A673 (cell line): ENCODE data around the gene DISP3. TPM values are rescaled to one million over a fixed set of nuclear protein-coding genes. Genes with fewer than 3 reads are reported as not detected.

Experiments used
- BruUV-seq: library from RNA; stranded (reverse); fragments of 400-500 nt; replicated peaks from 2 replicates; lab custom pipeline; 2021; lab: Mats Ljungman, UMichigan
- CTCF ChIA-PET: fragments of 300-600 bp; sonication (Branson Sonifier 250); formaldehyde crosslinking; loops from one replicate; lab custom pipeline; 2022; ENCODE audit warnings: antibody characterized with exemption; lab: Charles Lee
- POLR2A ChIA-PET: fragments of 300-600 bp; sonication (Branson Sonifier 250); formaldehyde crosslinking; loops from one replicate; lab custom pipeline; 2022; ENCODE audit warnings: antibody characterized with exemption; ENCODE audit not compliant: low non-redundant PET; lab: Charles Lee
- DNase-seq: peaks from one replicate; pipeline ENCODE4 v3.0.0-alpha.2; 2015; ENCODE audit warnings: low spot score
- H3K27ac ChIP-seq: fragments of 200-600 bp; sonication (generic); 2 replicates; pipeline ENCODE4 v1.5.1; 2016; ENCODE audit warnings: mixed run types, low read depth, mild to moderate bottlenecking, mixed read lengths, antibody characterized with exemption, low read length; ENCODE audit not compliant: poor library complexity, severe bottlenecking
- H3K27me3 ChIP-seq: fragments of 200-600 bp; sonication (generic); replicated peaks from 2 replicates; pipeline ENCODE4 v1.6.1; 2017; ENCODE audit warnings: mixed run types, low read depth, mild to moderate bottlenecking, mixed read lengths, antibody characterized with exemption, low read length; ENCODE audit not compliant: insufficient read depth, poor library complexity
- H3K36me3 ChIP-seq: fragments of 200-600 bp; sonication (generic); 2 replicates; pipeline ENCODE4 v1.6.1; 2016; ENCODE audit warnings: mixed run types, mild to moderate bottlenecking, mixed read lengths, antibody characterized with exemption, low read length; ENCODE audit not compliant: insufficient read depth, poor library complexity, severe bottlenecking
- H3K4me1 ChIP-seq: fragments of 200-600 bp; sonication (generic); 2 replicates; pipeline ENCODE4 v1.6.1; 2017; ENCODE audit warnings: mixed run types, mild to moderate bottlenecking, mixed read lengths, antibody characterized with exemption, low read length; ENCODE audit not compliant: insufficient read depth, poor library complexity, severe bottlenecking
- H3K4me3 ChIP-seq: fragments of 200-600 bp; sonication (generic); 2 replicates; pipeline ENCODE4 v1.5.1; 2016; ENCODE audit warnings: low read depth, mixed run types, mild to moderate bottlenecking, mixed read lengths, low read length; ENCODE audit not compliant: poor library complexity, severe bottlenecking
- H3K9me3 ChIP-seq: fragments of 200-600 bp; sonication (generic); 2 replicates; pipeline ENCODE4 v1.6.1; 2016; ENCODE audit warnings: mixed run types, low read depth, mild to moderate bottlenecking, mixed read lengths, antibody characterized with exemption, low read length; ENCODE audit not compliant: poor library complexity, severe bottlenecking
- EZH2 ChIP-seq: fragments of 200-600 bp; sonication (generic); IDR thresholded peaks from 2 replicates; pipeline ENCODE4 v1.6.1; 2017; ENCODE audit warnings: borderline replicate concordance, low read depth, mild to moderate bottlenecking, mixed read lengths, antibody characterized with exemption, low read length; ENCODE audit not compliant: poor library complexity, severe bottlenecking
- intact Hi-C: fragments of 100-400 bp; cut with micrococcal nuclease; formaldehyde crosslinking; loops from one replicate; pipeline ENCODE4 v1.10.0; 2022; ENCODE audit not compliant: unreplicated experiment
- total RNA-seq: library from RNA; stranded (reverse); gene quantifications from 2 replicates; pipeline ENCODE4 v1.2.3, GENCODE V29; 2021
- TF ChIP-seq, protein P1 (sequence below): fragments of 300-800, 200-600 bp; sonication (generic); conservative IDR thresholded peaks from 2 replicates; pipeline ENCODE4 v1.5.1; 2017; ENCODE audit warnings: low read depth, mild to moderate bottlenecking, antibody characterized with exemption, low read length, moderate library complexity, mixed read lengths

DISP3 gene
- total RNA-seq, 1 experiment from 2014 or later, result 0.49 TPM

DNA sequence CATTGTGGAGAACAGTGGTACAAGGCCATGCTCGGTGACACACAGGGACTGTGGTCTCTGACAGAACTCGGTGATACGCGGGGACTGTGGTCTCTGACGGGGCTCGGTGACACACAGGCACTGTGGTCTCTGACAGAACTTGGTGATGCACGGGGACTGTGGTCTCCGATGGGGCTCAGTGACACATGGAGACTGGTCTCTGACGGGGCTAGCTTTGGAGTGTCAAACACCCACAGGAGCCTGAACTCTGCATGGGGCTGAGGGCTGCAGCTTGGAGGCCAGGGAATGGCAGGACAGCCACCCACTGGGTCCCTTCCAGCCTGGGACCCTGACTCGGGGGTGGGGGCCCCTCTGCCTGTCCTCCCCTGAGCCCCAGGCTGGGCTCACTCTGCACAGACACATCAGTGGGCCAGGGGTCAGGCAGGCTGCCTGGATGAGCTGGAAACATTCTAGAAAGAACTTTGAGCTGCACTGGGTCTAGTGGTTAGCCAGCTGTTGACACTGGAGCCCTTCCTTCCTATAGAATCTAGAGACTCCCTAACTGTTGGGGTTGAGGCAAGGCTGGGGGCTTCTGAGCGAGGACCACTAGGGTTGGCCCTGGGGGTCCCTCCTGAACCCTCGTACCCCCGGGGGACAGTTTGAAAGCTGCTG, 49.8 kb downstream of the DISP3 start:
- TF ChIP-seq, protein P1, sequence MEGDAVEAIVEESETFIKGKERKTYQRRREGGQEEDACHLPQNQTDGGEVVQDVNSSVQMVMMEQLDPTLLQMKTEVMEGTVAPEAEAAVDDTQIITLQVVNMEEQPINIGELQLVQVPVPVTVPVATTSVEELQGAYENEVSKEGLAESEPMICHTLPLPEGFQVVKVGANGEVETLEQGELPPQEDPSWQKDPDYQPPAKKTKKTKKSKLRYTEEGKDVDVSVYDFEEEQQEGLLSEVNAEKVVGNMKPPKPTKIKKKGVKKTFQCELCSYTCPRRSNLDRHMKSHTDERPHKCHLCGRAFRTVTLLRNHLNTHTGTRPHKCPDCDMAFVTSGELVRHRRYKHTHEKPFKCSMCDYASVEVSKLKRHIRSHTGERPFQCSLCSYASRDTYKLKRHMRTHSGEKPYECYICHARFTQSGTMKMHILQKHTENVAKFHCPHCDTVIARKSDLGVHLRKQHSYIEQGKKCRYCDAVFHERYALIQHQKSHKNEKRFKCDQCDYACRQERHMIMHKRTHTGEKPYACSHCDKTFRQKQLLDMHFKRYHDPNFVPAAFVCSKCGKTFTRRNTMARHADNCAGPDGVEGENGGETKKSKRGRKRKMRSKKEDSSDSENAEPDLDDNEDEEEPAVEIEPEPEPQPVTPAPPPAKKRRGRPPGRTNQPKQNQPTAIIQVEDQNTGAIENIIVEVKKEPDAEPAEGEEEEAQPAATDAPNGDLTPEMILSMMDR, result no peak
- no peak for TF ChIP-seq EZH2
- ChIA-PET POLR2A (interaction anchor here (0.6 kb wide), 1 partner anchor 275 kb away, joined by 3 read pairs; no protein-coding TSS in a partner anchor), CTCF (no interaction called here)
- Histone ChIP-seq H3K4me3 (no peak overlapping the region), H3K27ac (no peak overlapping the region), H3K36me3 (no peaks in the 10 kb centered on the region), H3K27me3 (peaks cover 4% of the 10 kb centered on the region), H3K9me3 (no peaks in the 10 kb centered on the region), H3K4me1 (no peaks in the 10 kb centered on the region)
- intact Hi-C loops, result no loop called here
- BruUV-seq, result no TSS peak
- no peak for DNase-seq

DNA sequence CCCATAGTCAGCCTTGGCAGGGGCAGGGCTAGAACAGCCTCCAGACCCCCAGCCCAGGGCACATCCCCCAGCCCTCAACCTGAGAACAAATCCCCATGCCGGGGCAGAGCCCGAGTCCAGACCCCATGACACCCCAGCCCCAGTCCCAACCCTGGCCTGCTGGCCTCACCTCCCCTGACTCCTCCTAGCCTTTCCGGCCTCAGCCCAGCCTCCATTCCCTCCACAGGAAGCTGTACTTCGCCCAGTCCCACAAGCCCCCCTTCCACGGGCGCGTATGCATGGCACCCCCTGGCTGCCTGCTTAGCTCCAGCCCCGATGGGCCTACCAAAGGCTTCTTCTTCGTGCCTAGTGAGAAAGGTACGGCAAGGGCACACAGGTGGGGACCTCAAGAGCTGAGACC, 50.4 kb downstream of the DISP3 start:
- no peak for TF ChIP-seq EZH2
- TF ChIP-seq, protein P1, result no peak
- Histone ChIP-seq H3K27ac (no peak overlapping the region), H3K36me3 (no peaks in the 10 kb centered on the region), H3K4me1 (no peaks in the 10 kb centered on the region), H3K9me3 (no peaks in the 10 kb centered on the region), H3K4me3 (no peak overlapping the region), H3K27me3 (peaks cover 4% of the 10 kb centered on the region)
- CTCF ChIA-PET, result no interaction called here
- BruUV-seq, result no TSS peak
- DNase-seq, result no peak
- intact Hi-C loops, result no loop called here
- POLR2A ChIA-PET, result no interaction called here

DNA sequence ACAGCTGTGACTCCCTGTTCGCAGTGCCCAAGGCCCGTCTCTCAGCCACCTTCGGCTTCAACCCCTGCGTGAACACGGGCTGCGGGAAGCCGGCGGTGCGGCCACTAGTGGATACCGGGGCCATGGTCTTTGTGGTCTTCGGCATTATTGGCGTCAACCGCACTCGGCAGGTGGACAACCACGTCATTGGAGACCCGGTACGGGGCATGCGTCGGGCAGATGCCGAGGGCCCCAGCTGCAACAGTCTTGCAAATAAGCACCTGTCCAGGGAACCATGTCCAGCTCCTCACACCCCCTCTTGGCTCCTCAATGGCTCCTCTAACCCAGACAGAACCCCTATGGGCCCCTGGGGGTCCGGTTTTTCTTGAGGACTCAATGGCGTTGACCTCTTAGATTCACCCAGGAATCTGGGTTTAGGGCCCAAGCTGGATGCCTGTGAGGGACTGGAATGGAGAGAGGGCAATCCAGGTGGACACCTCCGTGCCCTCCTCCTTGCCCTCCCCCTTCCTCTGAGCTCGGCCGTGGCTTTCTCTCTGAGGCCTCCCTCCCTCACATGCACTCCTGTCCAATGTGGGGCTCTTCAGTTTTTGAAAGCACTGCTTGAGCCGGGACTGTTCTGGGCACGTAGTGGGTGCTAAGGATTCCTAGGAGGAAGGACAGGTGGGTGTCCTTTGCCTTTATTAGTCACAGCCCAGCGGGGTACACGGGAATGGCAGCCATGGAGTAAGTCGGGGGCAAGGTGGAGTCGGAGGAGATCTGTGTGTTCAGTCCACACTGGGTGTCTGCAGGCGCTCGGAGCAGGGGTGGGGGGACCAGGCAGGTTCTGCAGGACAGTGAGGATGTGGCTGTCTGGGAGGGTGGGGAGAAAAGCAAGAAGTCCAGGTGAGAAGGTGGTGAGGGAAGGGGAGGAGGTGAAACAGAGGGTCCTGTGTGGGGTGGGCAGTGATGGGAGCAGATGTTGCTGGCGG, 51.1 kb downstream of the DISP3 start:
- Histone ChIP-seq H3K9me3 (no peaks in the 10 kb centered on the region), H3K27ac (no peak overlapping the region), H3K4me1 (no peaks in the 10 kb centered on the region), H3K36me3 (no peaks in the 10 kb centered on the region), H3K4me3 (no peak overlapping the region), H3K27me3 (peaks cover 4% of the 10 kb centered on the region)
- CTCF ChIA-PET, result no interaction called here
- intact Hi-C loops, result no loop called here
- DNase-seq, result no peak
- POLR2A ChIA-PET, result no interaction called here
- TF ChIP-seq EZH2, result no peak
- no TSS peak for BruUV-seq
